Activated CD4-positive, alpha-beta memory T cell treated with anti-CD3 and anti-CD28 coated beads, Interleukin-2, amount 10 ng/mL, durations not matched to agents 7 days and 5 days (primary cell): ENCODE data around the gene RGS4. TPM values are rescaled to one million over a fixed set of nuclear protein-coding genes. Genes with fewer than 3 reads are reported as not detected.

Experiments used
- CTCF ChIA-PET: fragments of 350-600 bp; sonication (Branson Sonifier 250); formaldehyde crosslinking; loops from one replicate; lab custom pipeline; 2021; ENCODE audit warnings: antibody characterized with exemption, inconsistent platforms; lab: Charles Lee
- POLR2A ChIA-PET: fragments of 350-600 bp; sonication (Branson Sonifier 250); formaldehyde crosslinking; loops from one replicate; lab custom pipeline; 2021; ENCODE audit warnings: antibody characterized with exemption; lab: Charles Lee
- DNase-seq: peaks from one replicate; pipeline ENCODE4 v3.0.0-alpha.2; 2020
- H3K27ac Mint-ChIP-seq: one replicate; pipeline ENCODE4 v1.8.0; 2021; ENCODE audit warnings: mild to moderate bottlenecking, mixed read lengths
- H3K27me3 Mint-ChIP-seq: one replicate; pipeline ENCODE4 v1.8.0; 2021; ENCODE audit warnings: mixed read lengths
- H3K36me3 Mint-ChIP-seq: one replicate; pipeline ENCODE4 v1.8.0; 2021; ENCODE audit warnings: low read depth, mixed read lengths
- H3K4me1 Mint-ChIP-seq: one replicate; pipeline ENCODE4 v1.8.0; 2021; ENCODE audit warnings: mixed read lengths
- H3K4me3 Mint-ChIP-seq: one replicate; pipeline ENCODE4 v1.8.0; 2021; ENCODE audit warnings: mild to moderate bottlenecking, mixed read lengths
- H3K9me3 Mint-ChIP-seq: one replicate; pipeline ENCODE4 v1.8.0; 2021; ENCODE audit warnings: mixed read lengths
- total RNA-seq, 2 experiments: library from RNA; stranded (reverse); gene quantifications; one replicate each; pipeline ENCODE4 v1.2.3, GENCODE V29; 2021

The RGS4 gene
- not detected for total RNA-seq

DNA sequence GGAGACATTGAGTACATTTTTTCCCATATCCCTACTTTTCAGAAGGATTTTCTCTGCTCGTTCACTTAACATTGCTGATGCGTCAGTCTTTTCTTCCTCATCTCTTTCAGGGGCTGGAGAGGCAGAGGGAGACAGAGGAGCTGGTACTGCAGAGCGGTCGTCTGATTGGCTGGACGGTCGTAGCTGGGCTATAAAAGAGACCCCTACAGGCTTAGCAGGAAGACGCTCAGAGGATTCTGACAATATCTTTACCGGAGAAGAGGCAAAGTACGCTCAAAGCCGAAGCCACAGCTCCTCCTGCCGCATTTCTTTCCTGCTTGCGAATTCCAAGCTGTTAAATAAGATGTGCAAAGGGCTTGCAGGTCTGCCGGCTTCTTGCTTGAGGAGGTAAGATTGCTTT is at the start of gene RGS4:
RGS4 (plus strand) TSS at position 220 of the 400 bp plus-strand sequence; CDS start at position 344, 124 bp downstream.
- H3K36me3 Mint-ChIP-seq, result no peaks in the 10 kb centered on the region
- no peaks in the 10 kb centered on the region for H3K9me3 Mint-ChIP-seq
- DNase-seq, result no peak
- ChIA-PET POLR2A (no interaction called here), CTCF (interaction anchor here (1.5 to 2.0 kb wide), 2 partner anchors 12 to 246 kb away, joined by 3 to 9 read pairs; no protein-coding TSS in a partner anchor)
- H3K27ac Mint-ChIP-seq, result no peak within 1 kb of the TSS
- no peaks in the 10 kb centered on the region for H3K4me1 Mint-ChIP-seq
- H3K4me3 Mint-ChIP-seq, result no peak within 1 kb of the TSS
- H3K27me3 Mint-ChIP-seq, result peaks cover 45% of the 10 kb centered on the region

DNA sequence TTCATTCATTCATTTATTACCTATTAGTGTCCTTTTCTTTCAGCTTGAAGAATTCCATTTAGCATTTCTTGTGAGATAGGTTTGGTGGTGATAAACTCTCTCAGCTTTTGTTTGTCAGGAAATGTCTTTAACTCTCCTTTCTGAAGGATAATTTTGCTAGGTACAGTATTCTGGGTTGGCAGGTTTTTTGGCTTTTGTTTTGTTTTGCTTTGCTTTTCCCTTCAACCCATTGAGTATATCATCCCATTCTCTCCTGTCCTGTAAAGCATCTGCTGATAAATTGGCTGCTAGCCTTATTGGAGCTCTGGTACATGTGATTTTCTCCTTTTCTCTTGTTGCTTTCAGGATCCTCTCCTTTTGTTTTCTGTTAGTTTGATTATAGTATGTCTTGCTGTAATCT is 47.0 kb upstream of the RGS4 start:
- Mint-ChIP-seq H3K36me3 (no peaks in the 10 kb centered on the region), H3K4me3 (no peak overlapping the region), H3K9me3 (peaks cover 3% of the 10 kb centered on the region), H3K27me3 (no peaks in the 10 kb centered on the region), H3K4me1 (no peaks in the 10 kb centered on the region), H3K27ac (no peak overlapping the region)
- CTCF ChIA-PET, result no interaction called here
- POLR2A ChIA-PET, result no interaction called here
- DNase-seq, result no peak

DNA sequence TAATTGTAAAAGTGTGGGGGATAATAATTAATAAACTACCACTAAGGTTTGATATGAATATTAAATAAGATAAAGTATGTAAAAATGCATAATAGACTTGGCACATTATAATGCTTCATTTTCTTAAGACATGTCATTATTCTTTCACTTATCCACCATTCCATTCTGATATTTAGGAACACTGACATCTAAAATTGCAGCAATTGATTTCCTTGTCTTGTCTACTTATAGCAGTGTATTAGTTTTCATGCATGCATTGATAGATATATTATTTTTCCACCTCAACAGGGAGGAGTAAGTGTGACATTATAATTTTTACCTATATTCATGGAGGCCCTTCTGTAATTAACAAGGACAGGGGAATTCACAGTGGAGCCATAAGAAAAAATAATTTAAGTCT is 41.6 kb upstream of the RGS4 start:
- no peaks in the 10 kb centered on the region for H3K36me3 Mint-ChIP-seq
- H3K9me3 Mint-ChIP-seq, result peaks cover 3% of the 10 kb centered on the region
- H3K27me3 Mint-ChIP-seq, result no peaks in the 10 kb centered on the region
- no peak overlapping the region for H3K27ac Mint-ChIP-seq
- DNase-seq, result no peak
- ChIA-PET POLR2A (no interaction called here), CTCF (no interaction called here)
- no peaks in the 10 kb centered on the region for H3K4me1 Mint-ChIP-seq
- no peak overlapping the region for H3K4me3 Mint-ChIP-seq

DNA sequence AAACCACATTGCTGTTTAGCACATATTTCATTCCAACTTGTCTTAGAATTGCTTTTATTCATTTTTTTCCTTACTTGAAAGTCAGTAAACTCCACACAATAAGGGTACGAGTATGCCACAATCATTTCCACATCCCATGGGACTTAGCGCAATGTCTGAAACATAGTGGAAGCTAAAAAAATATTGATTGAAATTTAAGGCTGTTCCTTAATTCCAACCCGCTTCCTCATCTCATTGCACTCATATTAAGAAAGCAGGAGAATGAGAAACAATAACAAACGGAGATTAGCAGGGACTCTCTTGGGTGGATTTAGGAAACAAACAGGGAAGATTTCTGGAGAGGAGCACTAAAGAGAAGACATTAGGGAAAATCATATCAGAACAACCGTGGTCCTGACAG is 39.3 kb upstream of the RGS4 start:
- Mint-ChIP-seq H3K36me3 (no peaks in the 10 kb centered on the region), H3K9me3 (no peaks in the 10 kb centered on the region), H3K4me1 (no peaks in the 10 kb centered on the region), H3K27me3 (no peaks in the 10 kb centered on the region), H3K27ac (no peak overlapping the region), H3K4me3 (no peak overlapping the region)
- no peak for DNase-seq
- CTCF ChIA-PET, result no interaction called here
- POLR2A ChIA-PET, result no interaction called here

DNA sequence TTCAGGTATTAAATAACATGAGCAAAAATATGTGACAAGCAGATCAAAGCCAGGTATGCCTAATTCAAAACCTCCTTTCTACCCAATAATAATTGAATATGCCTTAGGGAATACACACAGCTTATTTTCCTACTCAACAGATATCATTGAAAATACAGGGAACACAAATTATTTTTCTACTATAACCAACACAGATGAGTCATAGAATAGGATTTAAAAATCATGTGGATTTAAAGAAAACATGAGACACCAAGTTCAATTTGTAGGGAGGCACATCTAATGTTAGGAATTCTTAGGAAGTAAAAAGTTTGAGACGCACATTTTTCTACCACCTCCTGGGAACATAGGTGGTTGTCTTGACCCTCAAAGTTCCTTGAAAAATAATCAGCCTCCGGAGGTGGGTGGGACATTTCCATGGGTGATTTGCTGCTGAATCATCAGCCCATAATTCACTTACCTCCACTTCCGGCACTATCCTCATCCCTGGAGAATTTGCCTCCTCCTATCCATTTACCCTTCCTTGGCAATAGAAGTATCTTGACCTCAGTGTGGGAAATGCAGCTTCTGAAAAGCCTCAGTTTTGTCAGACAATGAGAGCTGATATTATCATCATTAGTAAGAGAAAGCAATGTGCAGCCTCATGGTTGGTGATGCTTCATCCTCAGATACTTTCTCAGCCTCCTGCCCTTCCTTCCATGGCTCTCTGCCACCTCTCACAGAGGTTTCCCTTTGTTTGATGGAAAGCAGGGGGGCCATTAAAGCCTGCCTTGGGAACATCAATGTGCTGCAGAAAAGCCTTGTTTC is 33.5 kb upstream of the RGS4 start:
- H3K27ac Mint-ChIP-seq, result no peak overlapping the region
- no peaks in the 10 kb centered on the region for H3K36me3 Mint-ChIP-seq
- DNase-seq, result no peak
- ChIA-PET POLR2A (no interaction called here), CTCF (no interaction called here)
- no peaks in the 10 kb centered on the region for H3K4me1 Mint-ChIP-seq
- no peak overlapping the region for H3K4me3 Mint-ChIP-seq
- no peaks in the 10 kb centered on the region for H3K9me3 Mint-ChIP-seq
- H3K27me3 Mint-ChIP-seq, result no peaks in the 10 kb centered on the region

DNA sequence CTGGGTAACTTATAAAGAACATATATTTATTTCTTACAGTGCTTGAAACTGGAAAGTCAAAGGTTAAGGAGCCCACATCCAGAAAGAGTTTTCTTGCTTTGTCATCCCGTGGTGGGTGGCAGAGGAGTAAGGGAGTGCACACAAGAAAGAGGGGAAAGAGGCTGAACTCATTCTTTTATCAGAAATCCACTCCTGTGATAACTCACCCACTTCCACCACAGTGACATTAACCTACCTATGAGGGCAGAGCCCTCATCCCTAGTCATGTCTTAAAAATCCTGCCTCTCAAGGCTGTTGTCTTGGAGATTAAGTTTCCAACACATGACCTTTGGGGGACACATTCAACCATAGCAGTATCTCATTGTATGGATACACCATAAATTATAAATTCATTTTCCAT is 32.5 kb upstream of the RGS4 start:
- Mint-ChIP-seq H3K4me1 (no peaks in the 10 kb centered on the region), H3K27me3 (no peaks in the 10 kb centered on the region), H3K4me3 (no peak overlapping the region), H3K9me3 (no peaks in the 10 kb centered on the region), H3K36me3 (no peaks in the 10 kb centered on the region), H3K27ac (no peak overlapping the region)
- ChIA-PET POLR2A (no interaction called here), CTCF (no interaction called here)
- no peak for DNase-seq

DNA sequence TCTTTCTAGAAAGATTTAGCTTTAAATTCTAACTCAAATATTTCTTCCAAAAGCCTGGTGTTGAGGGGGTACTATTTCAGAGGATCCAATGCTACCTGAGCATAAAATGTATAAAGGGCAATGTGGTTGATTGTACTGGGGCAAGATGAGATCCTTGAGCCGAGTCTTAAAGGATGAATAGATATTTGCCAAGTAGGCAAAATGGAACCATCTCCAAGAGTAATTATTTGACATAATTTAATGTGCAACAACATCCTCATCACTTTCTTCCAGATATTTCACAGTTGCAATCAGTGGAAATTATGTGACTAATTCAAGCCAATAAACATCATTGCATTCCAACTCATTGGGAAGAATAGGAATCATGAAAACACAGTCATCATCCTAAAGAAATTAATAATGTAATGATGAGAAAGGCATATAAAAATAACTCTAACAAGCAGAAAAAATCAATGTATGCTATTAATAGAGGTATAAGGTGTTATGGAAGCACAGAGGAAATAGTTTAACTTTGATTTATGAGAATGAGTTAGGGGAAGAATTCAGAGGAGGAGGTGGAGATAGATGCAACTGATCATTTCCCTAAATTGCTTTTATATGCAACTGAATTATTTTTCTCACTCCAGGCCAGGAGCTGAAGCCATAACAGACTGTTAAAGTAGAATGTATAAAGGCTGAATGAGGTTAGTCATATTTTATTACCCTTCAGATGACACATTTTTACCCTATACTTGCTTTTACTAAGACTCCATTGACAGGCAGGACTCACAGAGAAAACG is 30.0 kb upstream of the RGS4 start:
- Mint-ChIP-seq H3K27ac (no peak overlapping the region), H3K9me3 (no peaks in the 10 kb centered on the region), H3K4me1 (no peaks in the 10 kb centered on the region), H3K27me3 (no peaks in the 10 kb centered on the region), H3K4me3 (no peak overlapping the region), H3K36me3 (no peaks in the 10 kb centered on the region)
- ChIA-PET CTCF (no interaction called here), POLR2A (no interaction called here)
- no peak for DNase-seq

DNA sequence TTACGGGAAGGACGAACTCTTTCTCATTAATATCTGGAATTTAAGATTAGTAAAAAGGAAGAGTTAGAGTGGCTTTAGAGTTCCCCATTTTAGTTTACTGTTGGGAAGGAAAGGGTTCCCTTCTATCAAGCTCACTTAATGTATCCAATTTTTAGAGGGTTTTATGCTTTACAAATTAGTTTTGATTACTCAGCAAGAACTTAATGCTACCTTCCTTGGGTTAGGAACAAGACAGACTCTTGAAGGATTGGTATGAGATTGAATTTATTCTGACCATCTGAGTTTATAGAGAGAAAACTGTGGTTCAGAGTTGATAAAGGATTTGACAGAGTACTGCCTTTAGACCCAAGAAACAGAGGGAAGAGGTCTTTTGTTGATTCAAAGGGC is 29.5 kb upstream of the RGS4 start:
- CTCF ChIA-PET, result no interaction called here
- DNase-seq, result no peak
- no peaks in the 10 kb centered on the region for H3K27me3 Mint-ChIP-seq

DNA sequence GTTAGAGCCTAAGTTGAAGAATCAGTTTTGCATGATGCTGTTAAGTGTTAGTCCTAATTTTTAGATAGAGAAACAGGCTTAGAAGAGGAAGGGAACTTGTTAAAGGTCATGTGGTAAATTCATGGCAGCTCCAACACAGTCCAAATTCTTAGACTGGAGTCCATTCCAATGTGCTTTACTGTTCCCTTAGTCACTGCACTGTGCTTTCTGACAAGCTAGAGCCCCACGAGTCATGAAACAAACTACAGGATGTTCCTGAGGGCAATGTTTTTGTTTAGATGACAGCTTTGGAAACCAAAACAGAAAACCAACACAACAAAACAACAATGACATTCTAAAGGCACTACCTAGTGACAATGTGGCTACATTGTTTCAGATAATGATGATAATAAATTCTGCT is 23.1 kb upstream of the RGS4 start:
- DNase-seq, result no peak
- H3K4me3 Mint-ChIP-seq, result no peak overlapping the region
- ChIA-PET POLR2A (no interaction called here), CTCF (interaction anchor here (0.8 kb wide), 1 partner anchor 25 kb away, joined by 3 read pairs; no protein-coding TSS in a partner anchor)
- H3K27me3 Mint-ChIP-seq, result no peaks in the 10 kb centered on the region
- no peak overlapping the region for H3K27ac Mint-ChIP-seq
- H3K9me3 Mint-ChIP-seq, result no peaks in the 10 kb centered on the region
- no peaks in the 10 kb centered on the region for H3K36me3 Mint-ChIP-seq
- H3K4me1 Mint-ChIP-seq, result no peaks in the 10 kb centered on the region

More for the DNA sequence above, 29.5 kb upstream of the RGS4 start:
- Mint-ChIP-seq H3K9me3 (no peaks in the 10 kb centered on the region), H3K4me1 (no peaks in the 10 kb centered on the region), H3K4me3 (no peak overlapping the region), H3K36me3 (no peaks in the 10 kb centered on the region), H3K27ac (no peak overlapping the region)
- POLR2A ChIA-PET, result no interaction called here

DNA sequence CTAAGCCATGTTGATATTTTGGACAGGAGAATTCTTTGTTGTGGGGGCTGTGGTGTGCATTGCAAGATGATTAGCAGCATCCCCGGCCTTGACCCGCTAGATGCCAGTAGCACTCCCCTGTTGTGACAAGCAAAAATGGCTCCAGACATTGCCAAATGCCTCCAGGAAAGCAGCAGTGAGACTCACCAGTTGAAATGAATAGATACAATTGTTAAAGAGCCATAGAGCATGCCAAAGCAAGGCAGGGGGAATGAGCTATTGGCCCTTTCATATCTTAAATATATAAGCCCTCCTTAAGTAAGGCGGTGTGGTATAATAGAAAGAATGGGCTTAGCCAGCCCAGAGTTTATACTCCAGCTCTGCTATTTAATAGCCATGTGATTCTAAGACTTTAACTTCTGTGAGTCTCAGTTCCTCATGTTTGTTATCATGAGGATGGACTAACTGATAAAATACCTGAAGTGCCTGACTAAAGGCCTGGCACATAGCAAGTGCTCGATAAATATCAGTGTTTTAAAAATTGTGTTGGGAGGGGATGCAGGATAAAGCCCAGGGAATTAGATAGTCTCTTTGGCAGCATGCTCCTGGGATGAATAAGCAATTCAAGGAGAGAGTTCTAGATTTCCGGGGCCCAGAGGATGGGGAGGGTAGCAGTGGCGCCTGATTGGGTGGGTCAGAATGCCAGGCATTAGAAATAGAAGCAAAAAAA is 21.1 kb upstream of the RGS4 start:
- POLR2A ChIA-PET, result no interaction called here
- DNase-seq, result no peak
- H3K4me3 Mint-ChIP-seq, result no peak overlapping the region
- no peaks in the 10 kb centered on the region for H3K4me1 Mint-ChIP-seq
- CTCF ChIA-PET, result no interaction called here
- H3K36me3 Mint-ChIP-seq, result no peaks in the 10 kb centered on the region
- no peaks in the 10 kb centered on the region for H3K9me3 Mint-ChIP-seq
- H3K27me3 Mint-ChIP-seq, result no peaks in the 10 kb centered on the region
- no peak overlapping the region for H3K27ac Mint-ChIP-seq

DNA sequence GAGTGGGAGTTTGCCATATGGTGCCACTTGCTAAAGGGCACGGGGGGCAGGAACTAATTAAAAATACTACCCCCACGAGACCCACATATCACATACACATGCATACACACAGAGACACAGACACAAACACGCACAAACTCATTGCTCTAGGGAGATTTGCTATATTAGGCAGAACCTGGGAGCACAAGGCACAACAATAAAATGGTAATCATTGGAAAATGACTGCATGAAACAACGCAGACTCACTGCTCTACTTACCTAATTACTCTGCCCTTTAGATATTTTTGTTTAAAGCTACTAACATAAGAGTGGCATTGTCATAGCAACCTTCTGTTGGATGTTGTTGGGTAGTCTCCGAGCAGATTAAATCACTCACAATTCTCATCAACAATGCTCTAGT is 20.3 kb upstream of the RGS4 start:
- no peaks in the 10 kb centered on the region for H3K27me3 Mint-ChIP-seq
- no peak overlapping the region for H3K27ac Mint-ChIP-seq
- POLR2A ChIA-PET, result no interaction called here
- CTCF ChIA-PET, result no interaction called here
- no peaks in the 10 kb centered on the region for H3K9me3 Mint-ChIP-seq
- no peaks in the 10 kb centered on the region for H3K36me3 Mint-ChIP-seq
- H3K4me1 Mint-ChIP-seq, result no peaks in the 10 kb centered on the region
- no peak overlapping the region for H3K4me3 Mint-ChIP-seq
- no peak for DNase-seq

DNA sequence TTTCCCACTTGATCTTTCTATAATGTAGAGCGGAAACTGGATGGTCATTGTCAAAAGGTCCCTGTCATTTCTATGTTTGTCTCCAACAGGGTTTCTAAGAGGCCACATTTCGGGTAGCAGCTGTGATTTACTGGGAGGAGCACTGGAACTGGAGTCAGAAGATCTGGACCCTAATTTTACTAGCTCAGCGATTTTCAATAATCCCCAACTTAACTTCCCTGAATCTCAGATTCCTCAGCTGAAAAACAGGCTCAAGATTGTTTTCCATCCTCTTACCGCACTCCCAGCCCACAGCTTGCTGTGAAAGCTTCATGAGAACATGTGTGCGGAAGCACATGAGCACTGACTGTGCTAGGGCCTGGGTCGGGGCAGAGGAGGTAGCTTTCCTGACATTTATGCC is 19.9 kb upstream of the RGS4 start:
- Mint-ChIP-seq H3K4me1 (no peaks in the 10 kb centered on the region), H3K9me3 (no peaks in the 10 kb centered on the region), H3K27ac (no peak overlapping the region), H3K36me3 (no peaks in the 10 kb centered on the region), H3K27me3 (no peaks in the 10 kb centered on the region), H3K4me3 (no peak overlapping the region)
- CTCF ChIA-PET, result no interaction called here
- POLR2A ChIA-PET, result no interaction called here
- no peak for DNase-seq

DNA sequence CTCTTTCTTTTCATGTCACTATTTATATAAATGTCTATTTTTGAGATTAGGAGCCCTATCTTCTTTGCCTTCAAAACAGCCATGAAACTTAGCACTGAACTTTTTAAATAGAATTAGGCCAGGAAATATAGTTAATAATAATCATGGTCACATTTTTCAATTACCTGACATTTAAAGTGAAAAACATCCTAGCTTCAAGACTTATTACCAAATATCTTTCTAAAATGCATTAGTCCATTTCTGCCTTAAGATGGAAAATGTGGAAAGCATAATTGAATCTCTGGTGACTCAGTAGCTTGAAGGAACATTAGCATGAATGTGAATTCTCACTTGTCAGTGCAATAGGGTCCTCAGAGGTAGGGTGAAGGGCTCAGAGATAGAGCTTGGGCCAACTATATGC is 18.7 kb upstream of the RGS4 start:
- no peaks in the 10 kb centered on the region for H3K36me3 Mint-ChIP-seq

More for the DNA sequence above, 18.7 kb upstream of the RGS4 start:
- Mint-ChIP-seq H3K9me3 (no peaks in the 10 kb centered on the region), H3K4me3 (no peak overlapping the region), H3K27me3 (no peaks in the 10 kb centered on the region), H3K4me1 (no peaks in the 10 kb centered on the region), H3K27ac (no peak overlapping the region)
- no peak for DNase-seq
- ChIA-PET CTCF (no interaction called here), POLR2A (no interaction called here)
